HG03135 (cell line): ENCODE measurements around the gene OR2V1.
"Not testable (repeated sequence)": the region's sequence is repeated elsewhere in the genome, so short reads cannot be mapped to it uniquely, and the experiment has no call there.

Experiments used
- ATAC-seq: cut with Tn5 transposase; IDR thresholded peaks from one replicate; pipeline ENCODE4 v1.9.1; 2021; ENCODE audit warnings: mild to moderate bottlenecking, moderate library complexity; ENCODE audit not compliant: unreplicated experiment

Gene OR2V1

GRCh38 chr5:181105391-181106025 is 25.5 kb downstream of the OR2V1 start:
- ATAC-seq = no peak

GRCh38 chr5:181104606-181105390 is 26.2 kb downstream of the OR2V1 start:
- not testable (repeated sequence) for ATAC-seq

- not testable (repeated sequence) for ATAC-seq
These were observed 26.8 kb downstream of the OR2V1 start for GRCh38 chr5:181104259-181104568.

GRCh38 chr5:181101930-181102674 is 28.9 kb downstream of the OR2V1 start:
- ATAC-seq = not testable (repeated sequence)

GRCh38 chr5:181101030-181101641 is 29.8 kb downstream of the OR2V1 start:
- not testable (repeated sequence) for ATAC-seq

- ATAC-seq = no peak
These were observed 30.7 kb downstream of the OR2V1 start for GRCh38 chr5:181100121-181100875.

- ATAC-seq = no peak
These were observed 31.3 kb downstream of the OR2V1 start for GRCh38 chr5:181099602-181100086.

- ATAC-seq = no peak
These were observed 32.0 kb downstream of the OR2V1 start for GRCh38 chr5:181098762-181099601.

GRCh38 chr5:181097759-181098491 is 33.0 kb downstream of the OR2V1 start:
- ATAC-seq = not testable (repeated sequence)

- ATAC-seq = not testable (repeated sequence)
These were observed 33.6 kb downstream of the OR2V1 start for GRCh38 chr5:181097383-181097753.

GRCh38 chr5:181096721-181097382 is 34.1 kb downstream of the OR2V1 start:
- not testable (repeated sequence) for ATAC-seq

- not testable (repeated sequence) for ATAC-seq
These were observed 35.8 kb downstream of the OR2V1 start for GRCh38 chr5:181095162-181095561.

GRCh38 chr5:181092428-181092827 is 38.5 kb downstream of the OR2V1 start:
- no peak for ATAC-seq

GRCh38 chr5:181088289-181088688 is 42.7 kb downstream of the OR2V1 start:
- no peak for ATAC-seq

- no peak for ATAC-seq
These were observed 43.7 kb downstream of the OR2V1 start for GRCh38 chr5:181087309-181087708.

GRCh38 chr5:181086884-181087205 is 44.1 kb downstream of the OR2V1 start:
- ATAC-seq = no peak

- ATAC-seq = no peak
These were observed 44.7 kb downstream of the OR2V1 start for GRCh38 chr5:181086026-181086883.
